Measurements from ENCODE around the gene PLAAT3.
A peak's percentile ranks its signal among the peaks of the same experiment; 100 is the strongest.
"Not testable (repeated sequence)": the region's sequence is repeated elsewhere in the genome, so short reads cannot be mapped to it uniquely, and the experiment has no call there.

Gene PLAAT3

DNA sequence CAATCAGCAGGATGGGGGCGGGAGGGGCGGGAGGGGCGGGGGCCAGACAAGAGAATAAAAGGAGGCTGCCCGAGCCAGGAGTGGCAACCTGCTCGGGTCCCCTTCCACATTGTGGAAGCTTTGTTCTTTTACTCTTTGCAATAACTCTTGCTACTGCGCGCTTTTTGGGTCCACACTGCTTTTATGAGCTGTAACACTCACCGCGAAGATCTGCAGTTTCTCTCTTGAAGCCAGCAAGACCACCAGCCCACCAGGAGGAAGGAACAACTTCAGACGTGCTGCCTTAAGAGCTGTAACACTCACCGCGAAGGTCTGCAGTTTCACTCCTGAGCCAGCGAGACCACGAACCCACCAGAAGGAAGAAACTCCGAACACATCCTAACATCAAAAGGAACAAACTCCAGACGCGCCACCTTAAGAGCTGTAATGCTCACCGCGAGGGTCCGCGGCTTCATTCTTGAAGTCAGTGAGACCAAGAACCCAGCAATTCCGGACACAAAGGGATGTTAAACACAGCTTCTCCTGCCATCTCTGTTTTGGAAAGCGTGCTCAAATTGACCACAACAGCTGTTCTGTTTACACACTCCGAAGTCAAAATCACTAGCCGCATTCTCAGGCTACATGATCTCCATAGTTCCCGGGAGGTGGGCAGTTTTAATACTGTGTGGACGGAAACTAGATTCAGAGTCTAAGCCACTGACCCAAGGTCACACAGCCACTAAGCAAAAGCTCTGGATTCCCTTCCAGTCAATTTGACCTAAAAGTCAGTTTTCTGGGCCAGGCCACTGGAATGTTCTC is 62.9 kb downstream of the PLAAT3 start:
- Mint-ChIP-seq H3K9me3 (peaks cover 3% of the 10 kb centered on the region), H3K4me3 (peak overlapping the region in 1 of 3 experiments; percentile 29), H3K27ac (peak overlapping the region; percentile 8 to 76 (median 68)), H3K27me3 (ENCODE audit: low read depth) (peaks cover 10% of the 10 kb centered on the region), H3K4me1 (peaks cover 26% of the 10 kb centered on the region), H3K36me3 (ENCODE audit: low read depth) (no peaks in the 10 kb centered on the region)
- no peak for TF ChIP-seq CTCF (IDR thresholded peaks at IDR 0.05; ENCODE audit: unreplicated experiment in 3 of 3)

- Mint-ChIP-seq H3K27me3 (ENCODE audit: low read depth) (peaks cover 11% of the 10 kb centered on the region), H3K4me1 (peaks cover 18% of the 10 kb centered on the region)
- not testable (repeated sequence) for H3K9me3 Mint-ChIP-seq; H3K4me3 Mint-ChIP-seq; H3K27ac Mint-ChIP-seq; H3K36me3 Mint-ChIP-seq (ENCODE audit: low read depth)
These were observed 64.0 kb downstream of the PLAAT3 start for GRCh38 chr11:63550156-63550700.

GRCh38 chr11:63549411-63549810 is 64.8 kb downstream of the PLAAT3 start:
- no peaks in the 10 kb centered on the region for H3K36me3 Mint-ChIP-seq (ENCODE audit: low read depth)
- no peak for TF ChIP-seq CTCF (IDR thresholded peaks at IDR 0.05; ENCODE audit: unreplicated experiment in 3 of 3)
- H3K27me3 Mint-ChIP-seq (ENCODE audit: low read depth): peaks cover 10% of the 10 kb centered on the region
- H3K9me3 Mint-ChIP-seq: peaks cover 3% of the 10 kb centered on the region
- H3K4me1 Mint-ChIP-seq: peaks cover 12% of the 10 kb centered on the region
- no peak overlapping the region for H3K27ac Mint-ChIP-seq
- H3K4me3 Mint-ChIP-seq: no peak overlapping the region

GRCh38 chr11:63548178-63548577 is 66.1 kb downstream of the PLAAT3 start:
- peaks cover 3% of the 10 kb centered on the region for H3K9me3 Mint-ChIP-seq
- no peak overlapping the region for H3K4me3 Mint-ChIP-seq
- peaks cover 13% of the 10 kb centered on the region for H3K27me3 Mint-ChIP-seq (ENCODE audit: low read depth)
- no peak overlapping the region for H3K27ac Mint-ChIP-seq
- peaks cover 11% of the 10 kb centered on the region for H3K4me1 Mint-ChIP-seq
- H3K36me3 Mint-ChIP-seq (ENCODE audit: low read depth): no peaks in the 10 kb centered on the region
- TF ChIP-seq CTCF (IDR thresholded peaks at IDR 0.05; ENCODE audit: unreplicated experiment in 3 of 3): no peak

- Mint-ChIP-seq H3K27me3 (ENCODE audit: low read depth) (peaks cover 15% of the 10 kb centered on the region), H3K4me3 (no peak overlapping the region), H3K9me3 (peaks cover 3% of the 10 kb centered on the region), H3K4me1 (peaks cover 6% of the 10 kb centered on the region), H3K36me3 (ENCODE audit: low read depth) (no peaks in the 10 kb centered on the region), H3K27ac (peak overlapping the region; percentile 58 to 60 (median 59))
- TF ChIP-seq CTCF (IDR thresholded peaks at IDR 0.05; ENCODE audit: unreplicated experiment in 3 of 3): no peak
These were observed 67.2 kb downstream of the PLAAT3 start for GRCh38 chr11:63547061-63547460.

DNA sequence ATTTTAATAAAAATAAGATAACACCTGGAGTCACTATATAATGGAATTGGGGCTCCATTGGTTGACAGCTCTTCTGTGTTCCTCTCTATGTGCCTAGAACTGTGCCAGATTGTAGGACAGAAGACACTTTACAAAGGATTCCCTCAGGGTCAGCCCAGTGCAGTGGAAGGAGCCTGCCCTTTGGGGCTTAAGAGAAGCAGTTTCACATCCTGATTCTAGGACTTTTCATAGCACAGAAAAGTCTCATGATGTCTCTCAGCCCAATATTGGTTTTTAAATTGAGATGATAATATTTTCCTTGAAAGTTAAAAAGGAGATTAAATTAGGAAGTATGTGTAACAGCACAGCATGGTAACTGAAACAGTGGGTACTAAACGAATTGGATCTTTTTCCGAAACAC is 70.5 kb downstream of the PLAAT3 start:
- no peaks in the 10 kb centered on the region for H3K4me1 Mint-ChIP-seq

GRCh38 chr11:63542506-63542905 is 71.7 kb downstream of the PLAAT3 start:
- not testable (repeated sequence) for H3K9me3 Mint-ChIP-seq; H3K27ac Mint-ChIP-seq; H3K4me1 Mint-ChIP-seq; H3K36me3 Mint-ChIP-seq (ENCODE audit: low read depth); H3K4me3 Mint-ChIP-seq
- H3K27me3 Mint-ChIP-seq (ENCODE audit: low read depth): peaks cover 18% of the 10 kb centered on the region

More for the DNA sequence above, 70.5 kb downstream of the PLAAT3 start:
- H3K27me3 Mint-ChIP-seq (ENCODE audit: low read depth): peaks cover 17% of the 10 kb centered on the region
- no peak overlapping the region for H3K4me3 Mint-ChIP-seq
- no peaks in the 10 kb centered on the region for H3K9me3 Mint-ChIP-seq
- no peak for TF ChIP-seq CTCF (IDR thresholded peaks at IDR 0.05; ENCODE audit: unreplicated experiment in 3 of 3)
- H3K36me3 Mint-ChIP-seq (ENCODE audit: low read depth): no peaks in the 10 kb centered on the region
- no peak overlapping the region for H3K27ac Mint-ChIP-seq

All from nephron (organoid).